Stimulated activated CD8-positive, alpha-beta memory T cell treated with anti-CD3 and anti-CD28 coated beads, Interleukin-12 subunit alpha, Interleukin-12 subunit beta, amount 100 ng/mL, for 4 hours (primary cell): ENCODE data around the gene HS6ST3.
"Not testable (repeated sequence)": the region's sequence is repeated elsewhere in the genome, so short reads cannot be mapped to it uniquely, and the experiment has no call there.

Source experiments
- DNase-seq: peaks from one replicate; pipeline ENCODE4 v3.0.0-alpha.2; 2020; ENCODE audit warnings: low read depth

The HS6ST3 gene

GRCh38 chr13:96091164-96092117 lies 1.5 kb downstream of the HS6ST3 start:
- no peak for DNase-seq

GRCh38 chr13:96093296-96094006 lies 3.5 kb downstream of the HS6ST3 start:
- no peak for DNase-seq

GRCh38 chr13:96100457-96101220 lies 10.7 kb downstream of the HS6ST3 start:
- no peak for DNase-seq

GRCh38 chr13:96104516-96104915 lies 14.6 kb downstream of the HS6ST3 start:
- DNase-seq, result no peak

- not testable (repeated sequence) for DNase-seq
Measured at GRCh38 chr13:96108072-96108471, 18.2 kb downstream of the HS6ST3 start.

GRCh38 chr13:96109125-96109524 lies 19.2 kb downstream of the HS6ST3 start:
- no peak for DNase-seq

GRCh38 chr13:96112936-96113335 lies 23.0 kb downstream of the HS6ST3 start:
- DNase-seq, result no peak

GRCh38 chr13:96115368-96115767 lies 25.5 kb downstream of the HS6ST3 start:
- DNase-seq, result not testable (repeated sequence)

GRCh38 chr13:96119921-96120320 lies 30.0 kb downstream of the HS6ST3 start:
- no peak for DNase-seq

- no peak for DNase-seq
Measured at GRCh38 chr13:96130818-96131340, 41.0 kb downstream of the HS6ST3 start.

- no peak for DNase-seq
Measured at GRCh38 chr13:96141032-96141431, 51.1 kb downstream of the HS6ST3 start.

GRCh38 chr13:96159725-96160124 lies 69.8 kb downstream of the HS6ST3 start:
- no peak for DNase-seq

- no peak for DNase-seq
Measured at GRCh38 chr13:96161141-96161540, 71.2 kb downstream of the HS6ST3 start.

GRCh38 chr13:96165840-96166239 lies 75.9 kb downstream of the HS6ST3 start:
- DNase-seq, result no peak

- no peak for DNase-seq
Measured at GRCh38 chr13:96172066-96172465, 82.2 kb downstream of the HS6ST3 start.

- no peak for DNase-seq
Measured at GRCh38 chr13:96178759-96179158, 88.9 kb downstream of the HS6ST3 start.

- no peak for DNase-seq
Measured at GRCh38 chr13:96179309-96179708, 89.4 kb downstream of the HS6ST3 start.

- DNase-seq, result no peak
Measured at GRCh38 chr13:96181911-96182310, 92.0 kb downstream of the HS6ST3 start.

- no peak for DNase-seq
Measured at GRCh38 chr13:96185818-96186217, 95.9 kb downstream of the HS6ST3 start.

GRCh38 chr13:96191367-96191766 lies 101.5 kb downstream of the HS6ST3 start:
- DNase-seq, result no peak

- no peak for DNase-seq
Measured at GRCh38 chr13:96193728-96194310, 103.9 kb downstream of the HS6ST3 start.

GRCh38 chr13:96198038-96198437 lies 108.1 kb downstream of the HS6ST3 start:
- DNase-seq, result no peak
